Skin epidermis (tissue), 12 donors: Measurements from ENCODE around the gene GPATCH1.

ENCODE experiments used
- H3K27ac ChIP-seq, 21 experiments: fragments of 200-600 bp; sonication (generic) in 11 of 21; one replicate each; pipeline ENCODE4 v1.5.0; 2020; ENCODE audit warnings: mild to moderate bottlenecking in 3 of 21, inconsistent platforms in 2 of 21, moderate library complexity in 2 of 21
- H3K4me3 ChIP-seq, 7 experiments: fragments of 200-600 bp; sonication (generic) in 2 of 7; one replicate each; pipeline ENCODE4 v1.5.0; 2020; ENCODE audit warnings: inconsistent platforms in 2 of 7, mild to moderate bottlenecking in 2 of 7, moderate library complexity in 1 of 7

The GPATCH1 gene

GRCh38 chr19:33177417-33177979 lies 96.5 kb downstream of the GPATCH1 start:
- H3K4me3 ChIP-seq = peak overlapping the region; percentile 69 to 89 (median 81)
- peak overlapping the region in 20 of 21 experiments; percentile 89 to 99 (median 94) for H3K27ac ChIP-seq
